HAP-1 (cell line): Measurements from ENCODE around the gene B4GALT5.
A peak's percentile ranks its signal among the peaks of the same experiment; 100 is the strongest.
"Not testable (repeated sequence)": the region's sequence is repeated elsewhere in the genome, so short reads cannot be mapped to it uniquely, and the experiment has no call there.

Experiments
- DNase-seq, 2 experiments: peaks; one replicate each; pipeline ENCODE4 v3.0.0-alpha.2; 2016 to 2020; ENCODE audit warnings: low spot score in 2 of 2
- H3K27me3 ChIP-seq: fragments of 250-450 bp; sonication (Bioruptor Pico); 2 replicates; pipeline ENCODE4 v1.5.1; 2020; ENCODE audit warnings: low read depth, mild to moderate bottlenecking, moderate library complexity
- H3K36me3 ChIP-seq: fragments of 250-450 bp; sonication (Bioruptor Pico); replicated peaks from 2 replicates; pipeline ENCODE4 v1.5.1; 2020; ENCODE audit warnings: mild to moderate bottlenecking
- H3K4me1 ChIP-seq: fragments of 250-450 bp; sonication (Bioruptor Pico); 2 replicates; pipeline ENCODE4 v1.5.1; 2020; ENCODE audit warnings: mild to moderate bottlenecking
- H3K4me3 ChIP-seq: fragments of 250-450 bp; sonication (Bioruptor Pico); 2 replicates; pipeline ENCODE4 v1.5.1; 2020; ENCODE audit warnings: mild to moderate bottlenecking, moderate library complexity
- H3K9me3 ChIP-seq: fragments of 250-450 bp; sonication (Bioruptor Pico); 2 replicates; pipeline ENCODE4 v1.5.1; 2020; ENCODE audit warnings: mild to moderate bottlenecking, moderate library complexity
- in situ Hi-C: fragments of 300-500 bp; cut with MboI; formaldehyde crosslinking; loops from 3 replicates; pipeline ENCODE4 v1.14.3; 2020; ENCODE audit warnings: low sequenced_read_pairs, inconsistent platforms, mixed read lengths

The B4GALT5 gene

DNA sequence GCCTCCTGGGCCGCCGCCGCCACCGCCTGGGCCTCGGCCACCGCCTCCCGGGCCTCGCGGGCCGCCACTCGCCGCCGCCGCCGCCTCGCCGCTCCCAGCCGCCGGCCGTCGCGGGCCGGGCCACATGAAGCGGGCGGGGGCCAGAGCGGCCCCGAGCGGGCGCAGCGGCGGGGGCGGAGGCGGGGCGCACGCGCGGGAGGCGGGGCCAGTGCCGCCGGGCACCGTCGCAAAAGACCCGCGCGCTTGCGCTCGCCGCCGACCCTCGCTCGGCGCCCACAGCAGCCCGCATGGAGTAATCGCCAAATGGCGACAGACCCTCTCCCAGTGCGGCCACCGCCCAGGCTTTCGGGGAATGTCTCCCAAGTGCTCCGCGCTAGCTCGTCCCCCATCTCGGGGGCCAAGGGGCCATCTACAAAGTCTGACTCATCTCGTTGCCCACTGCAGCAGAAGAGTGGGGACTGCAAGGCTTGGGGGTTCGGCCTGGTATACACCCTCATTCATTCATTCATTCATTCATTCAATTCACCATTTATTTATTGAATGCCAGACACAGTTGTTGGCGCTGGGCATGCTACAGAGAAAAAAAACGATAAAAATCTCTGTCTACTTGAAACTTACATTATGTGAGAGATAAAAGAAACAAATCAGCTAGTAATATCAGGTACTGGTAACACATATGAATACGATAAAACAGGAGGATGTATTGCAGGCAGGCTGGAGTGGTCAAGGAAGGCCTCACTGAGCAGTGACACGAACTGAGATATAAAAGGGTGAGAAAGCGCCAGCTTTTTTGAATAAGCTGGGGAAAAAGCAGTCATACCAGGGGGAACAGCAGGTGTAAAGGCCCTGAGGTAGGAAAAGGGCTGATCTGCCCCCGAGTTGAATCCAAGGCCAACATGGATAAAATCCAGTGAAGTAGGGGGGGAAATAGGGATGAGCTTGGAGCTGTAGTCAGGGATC lies at the start of gene B4GALT5:
TSS of gene B4GALT5 (minus strand) at position 126 of the 960 bp plus-strand sequence. CDS start 188 bp downstream, outside the sequence.
- no peaks in the 10 kb centered on the region for H3K27me3 ChIP-seq
- no peaks in the 10 kb centered on the region for H3K9me3 ChIP-seq
- peaks cover 21% of the 10 kb centered on the region for H3K4me1 ChIP-seq
- H3K36me3 ChIP-seq, result no peaks in the 10 kb centered on the region
- in situ Hi-C loops, result no loop called here
- peak; percentile 83 to 94 for DNase-seq
- H3K4me3 ChIP-seq, result peak within 1 kb of the TSS; percentile 90

GRCh38 chr20:49762940-49763766 lies 49.5 kb upstream of the B4GALT5 start:
- in situ Hi-C loops, result no loop called here
- H3K4me1 ChIP-seq, result peaks cover 11% of the 10 kb centered on the region
- no peak for DNase-seq

DNA sequence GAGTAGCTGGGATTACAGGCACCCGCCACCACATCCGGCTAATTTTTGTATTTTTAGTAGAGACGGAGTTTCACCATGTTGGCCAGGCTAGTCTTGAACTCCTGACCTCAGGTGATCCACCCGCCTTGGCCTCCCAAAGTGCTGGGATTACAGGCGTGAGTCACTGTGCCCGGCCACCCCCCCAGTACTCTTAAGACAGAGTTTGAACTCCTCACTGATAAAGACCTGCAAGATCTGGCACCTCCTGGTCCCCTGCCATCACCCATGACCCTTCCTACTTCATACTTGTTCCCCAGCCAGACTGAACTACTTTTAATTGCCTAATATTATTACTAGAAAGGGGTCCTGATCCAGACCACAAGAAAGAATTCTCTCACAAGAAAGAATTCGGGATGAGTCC lies 48.2 kb upstream of the B4GALT5 start:
- in situ Hi-C loops, DNase-seq, H3K4me1 ChIP-seq, H3K4me3 ChIP-seq, H3K36me3 ChIP-seq, H3K9me3 ChIP-seq, H3K27me3 ChIP-seq: not testable (repeated sequence)

More at GRCh38 chr20:49762940-49763766, 49.5 kb upstream of the B4GALT5 start:
- no peaks in the 10 kb centered on the region for H3K9me3 ChIP-seq
- no peaks in the 10 kb centered on the region for H3K36me3 ChIP-seq
- H3K27me3 ChIP-seq, result no peaks in the 10 kb centered on the region
- no peak overlapping the region for H3K4me3 ChIP-seq

DNA sequence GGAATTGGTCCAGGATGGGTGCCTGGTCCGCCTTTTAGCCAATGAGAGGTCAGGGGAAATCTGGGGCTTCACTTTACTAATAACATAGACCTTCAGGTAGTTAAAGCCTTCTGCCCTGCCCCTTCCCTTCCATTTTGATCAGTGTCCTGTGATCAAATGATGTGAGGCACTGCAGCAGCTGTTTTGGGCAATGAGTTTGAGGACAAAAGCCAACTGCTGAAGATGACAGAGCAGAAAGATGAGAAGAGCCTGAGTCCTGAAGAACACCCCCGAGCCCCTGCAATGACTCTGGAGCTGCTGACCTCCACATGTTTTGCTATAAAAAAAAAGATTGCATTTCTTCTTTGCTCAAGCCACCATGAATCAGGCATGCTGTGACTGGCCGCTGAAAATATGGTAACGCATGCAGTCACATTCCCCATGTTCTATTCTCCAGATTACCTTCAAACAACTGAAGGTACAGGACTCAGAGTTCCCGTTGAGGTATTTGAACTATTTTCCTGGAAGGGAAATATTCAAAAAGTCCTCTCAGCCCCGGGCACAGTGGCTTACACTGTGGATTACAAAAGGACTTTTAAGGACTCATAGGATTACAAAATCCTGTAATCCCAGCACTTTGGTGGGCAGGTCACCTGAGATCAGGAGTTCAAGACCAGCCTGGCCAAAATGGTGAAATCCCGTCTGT lies 45.7 kb upstream of the B4GALT5 start:
- in situ Hi-C loops, result no loop called here
- Histone ChIP-seq H3K9me3 (no peaks in the 10 kb centered on the region), H3K4me1 (no peaks in the 10 kb centered on the region), H3K27me3 (no peaks in the 10 kb centered on the region), H3K36me3 (no peaks in the 10 kb centered on the region), H3K4me3 (no peak overlapping the region)
- DNase-seq, result no peak

GRCh38 chr20:49758781-49759180 lies 45.1 kb upstream of the B4GALT5 start:
- DNase-seq, result no peak
- no peaks in the 10 kb centered on the region for H3K4me1 ChIP-seq
- in situ Hi-C loops, result no loop called here

GRCh38 chr20:49757597-49757996 lies 43.9 kb upstream of the B4GALT5 start:
- Histone ChIP-seq H3K4me3 (no peak overlapping the region), H3K36me3 (no peaks in the 10 kb centered on the region), H3K4me1 (no peaks in the 10 kb centered on the region), H3K27me3 (no peaks in the 10 kb centered on the region), H3K9me3 (no peaks in the 10 kb centered on the region)
- DNase-seq, result no peak
- in situ Hi-C loops, result no loop called here

More at GRCh38 chr20:49758781-49759180, 45.1 kb upstream of the B4GALT5 start:
- H3K36me3 ChIP-seq, result no peaks in the 10 kb centered on the region
- H3K9me3 ChIP-seq, result no peaks in the 10 kb centered on the region
- no peaks in the 10 kb centered on the region for H3K27me3 ChIP-seq
- no peak overlapping the region for H3K4me3 ChIP-seq

DNA sequence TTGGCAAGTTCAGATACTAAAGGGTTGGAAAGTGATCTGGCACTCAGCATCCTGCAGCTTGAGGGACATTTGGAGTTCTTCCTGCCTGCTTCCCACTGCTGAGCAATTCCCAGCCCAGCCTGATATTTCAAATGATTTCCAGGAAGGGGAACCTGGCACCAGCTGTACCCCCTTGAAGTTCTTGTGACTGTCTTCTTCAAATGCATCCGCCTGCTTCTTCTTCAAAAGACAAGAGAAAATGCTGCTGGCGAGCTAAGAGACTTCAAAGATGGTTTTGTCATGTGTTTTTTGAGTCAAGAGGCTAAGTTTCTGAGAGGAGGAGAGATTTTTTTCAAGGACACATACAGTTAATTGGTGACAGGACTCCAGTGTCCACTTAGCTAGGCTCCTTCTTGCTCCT lies 42.6 kb upstream of the B4GALT5 start:
- Histone ChIP-seq H3K9me3 (no peaks in the 10 kb centered on the region), H3K4me3 (no peak overlapping the region), H3K27me3 (no peaks in the 10 kb centered on the region), H3K36me3 (no peaks in the 10 kb centered on the region), H3K4me1 (no peaks in the 10 kb centered on the region)
- in situ Hi-C loops, result no loop called here
- no peak for DNase-seq

- Histone ChIP-seq H3K9me3 (no peaks in the 10 kb centered on the region), H3K4me3 (no peak overlapping the region), H3K36me3 (no peaks in the 10 kb centered on the region), H3K27me3 (no peaks in the 10 kb centered on the region), H3K4me1 (no peaks in the 10 kb centered on the region)
- DNase-seq, result no peak
- in situ Hi-C loops, result no loop called here
Observed at GRCh38 chr20:49754596-49754995, 40.9 kb upstream of the B4GALT5 start.

GRCh38 chr20:49753133-49753532 lies 39.5 kb upstream of the B4GALT5 start:
- Histone ChIP-seq H3K9me3 (no peaks in the 10 kb centered on the region), H3K4me3 (no peak overlapping the region), H3K4me1 (no peaks in the 10 kb centered on the region), H3K27me3 (no peaks in the 10 kb centered on the region), H3K36me3 (no peaks in the 10 kb centered on the region)
- DNase-seq, result no peak
- in situ Hi-C loops, result no loop called here

DNA sequence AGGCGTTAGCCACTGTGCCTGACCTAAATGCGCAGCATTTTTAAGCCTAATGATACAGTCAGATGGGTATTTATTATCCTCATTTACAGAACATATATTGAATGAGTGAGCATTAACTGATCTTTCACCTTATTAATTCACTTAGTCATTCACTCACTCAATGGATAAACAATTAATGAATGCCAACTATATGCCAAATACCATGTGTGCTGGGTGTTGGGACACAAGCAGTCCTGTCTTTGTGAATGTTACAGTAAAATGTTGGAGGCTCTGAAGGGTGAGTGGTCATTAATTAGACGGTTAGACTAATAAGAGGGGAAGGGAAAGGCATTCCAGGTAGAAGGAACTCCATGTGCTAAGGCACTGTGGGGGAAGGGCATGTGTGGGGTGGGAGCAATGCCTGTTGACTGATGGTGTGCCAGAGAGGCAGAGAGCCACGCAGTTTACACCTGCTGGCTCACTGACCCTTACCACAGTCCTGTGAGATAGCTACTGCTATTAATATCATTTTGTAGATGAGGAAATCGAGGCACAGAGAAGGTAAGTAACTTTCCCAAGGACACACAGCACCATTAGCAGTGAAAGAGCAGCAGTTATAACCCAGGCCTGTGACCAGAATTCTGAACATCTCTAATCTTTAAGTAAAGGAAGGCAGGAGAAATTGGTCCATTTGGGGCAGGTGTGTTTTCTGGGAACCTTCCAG lies 38.7 kb upstream of the B4GALT5 start:
- no peaks in the 10 kb centered on the region for H3K9me3 ChIP-seq
- H3K4me3 ChIP-seq, result no peak overlapping the region
- H3K4me1 ChIP-seq, result no peaks in the 10 kb centered on the region
- no peaks in the 10 kb centered on the region for H3K36me3 ChIP-seq
- DNase-seq, result no peak
- no peaks in the 10 kb centered on the region for H3K27me3 ChIP-seq
- in situ Hi-C loops, result no loop called here

- in situ Hi-C loops, result no loop called here
- DNase-seq, result no peak
- H3K27me3 ChIP-seq, result no peaks in the 10 kb centered on the region
- no peaks in the 10 kb centered on the region for H3K9me3 ChIP-seq
- H3K36me3 ChIP-seq, result no peaks in the 10 kb centered on the region
- H3K4me3 ChIP-seq, result no peak overlapping the region
- no peaks in the 10 kb centered on the region for H3K4me1 ChIP-seq
Observed at GRCh38 chr20:49751397-49751736, 37.7 kb upstream of the B4GALT5 start.

- DNase-seq, result no peak
- Histone ChIP-seq H3K4me1 (no peaks in the 10 kb centered on the region; the same call in 1 of the 2 replicates), H3K36me3 (no peaks in the 10 kb centered on the region), H3K9me3 (no peaks in the 10 kb centered on the region), H3K4me3 (no peak overlapping the region), H3K27me3 (no peaks in the 10 kb centered on the region)
- in situ Hi-C loops, result no loop called here
Observed at GRCh38 chr20:49750611-49751396, 37.1 kb upstream of the B4GALT5 start.
